B cell (primary cell): Measurements from ENCODE around the gene TFCP2L1. TPM values are rescaled to one million over a fixed set of nuclear protein-coding genes. Genes with fewer than 3 reads are reported as not detected.

Experiments
- ATAC-seq: fragments of 200-7000 bp; cut with Tn5 transposase; one replicate; pipeline ENCODE4 v1.10.0; 2021; ENCODE audit warnings: low read depth, mild to moderate bottlenecking, moderate number of reproducible peaks, moderate library complexity
- CTCF ChIA-PET: fragments of 350-600 bp; sonication (Branson Sonifier 250); formaldehyde crosslinking; loops from one replicate; lab custom pipeline; 2021; ENCODE audit warnings: antibody characterized with exemption, inconsistent platforms; lab: Charles Lee
- POLR2A ChIA-PET: fragments of 350-600 bp; sonication (Branson Sonifier 250); formaldehyde crosslinking; loops from one replicate; lab custom pipeline; 2021; ENCODE audit warnings: antibody characterized with exemption; lab: Charles Lee
- DNase-seq: peaks from one replicate; pipeline ENCODE4 v3.0.0; 2013
- H2AFZ ChIP-seq: 2 replicates; pipeline ENCODE4 v1.6.1; 2012; ENCODE audit warnings: mild to moderate bottlenecking, low read depth, low read length; ENCODE audit not compliant: insufficient read depth, poor library complexity, severe bottlenecking
- H3K27ac ChIP-seq, 2 donors: 1 replicate in 1 of 2; 2 replicates in 1 of 2; pipeline ENCODE4 v1.5.1; 2012 to 2013; ENCODE audit warnings: low read length in 2 of 2, mild to moderate bottlenecking in 2 of 2, moderate library complexity in 1 of 2
- H3K27me3 ChIP-seq, 4 experiments: fragments of 200-600 bp in 1 of 4; sonication (generic) in 1 of 4; replicated peaks in 1 of 4; 1 replicate in 2 of 4; 2 replicates in 2 of 4; pipeline versions ENCODE4 v1.6.1 to v1.7.0; 2013 to 2016; ENCODE audit warnings: low read length in 3 of 4, mild to moderate bottlenecking in 2 of 4, mixed read lengths in 1 of 4, moderate library complexity in 1 of 4; ENCODE audit not compliant: insufficient read depth in 4 of 4, control insufficient read depth in 3 of 4; ENCODE audit errors: control extremely low read depth in 1 of 4
- H3K36me3 ChIP-seq, 2 experiments: replicated peaks in 1 of 2; 1 replicate in 1 of 2; 2 replicates in 1 of 2; pipeline versions ENCODE4 v1.6.1 to v1.7.1; 2013; ENCODE audit warnings: low read length in 1 of 2; ENCODE audit not compliant: insufficient read depth in 2 of 2, control insufficient read depth in 1 of 2; ENCODE audit errors: control extremely low read depth in 1 of 2, extremely low read depth in 1 of 2
- H3K4me1 ChIP-seq, 2 donors: fragments of 200-600 bp in 1 of 2; sonication (generic) in 1 of 2; 1 replicate in 1 of 2; 2 replicates in 1 of 2; pipeline versions ENCODE4 v1.5.1 to v1.6.1; 2013 to 2017; ENCODE audit warnings: low read length in 2 of 2; ENCODE audit not compliant: control insufficient read depth in 2 of 2, insufficient read depth in 2 of 2
- H3K4me2 ChIP-seq: replicated peaks from 2 replicates; pipeline ENCODE3; 2012; ENCODE audit warnings: mild to moderate bottlenecking, low read depth, low read length; ENCODE audit not compliant: poor library complexity, severe bottlenecking
- H3K4me3 ChIP-seq, 5 experiments: fragments of 200-600 bp in 1 of 5; sonication (generic) in 1 of 5; 1 replicate in 3 of 5; 2 replicates in 2 of 5; pipeline versions ENCODE4 v1.5.1 to v1.7.0; 2011 to 2016; ENCODE audit warnings: low read length in 4 of 5, mild to moderate bottlenecking in 4 of 5, low read depth in 2 of 5, control low read depth in 1 of 5, moderate library complexity in 1 of 5; ENCODE audit not compliant: insufficient read depth in 1 of 5; ENCODE audit errors: control extremely low read depth in 1 of 5, extremely low read depth in 1 of 5
- H3K79me2 ChIP-seq: fragments of 200-600 bp; sonication (generic); one replicate; pipeline ENCODE4 v1.6.0; 2016; ENCODE audit warnings: low read length; ENCODE audit not compliant: control insufficient read depth, insufficient read depth
- H3K9ac ChIP-seq: fragments of 200-600 bp; sonication (generic); 2 replicates; pipeline ENCODE4 v1.6.1; 2017; ENCODE audit warnings: mild to moderate bottlenecking, low read length, moderate library complexity
- H3K9me3 ChIP-seq, 3 donors: one replicate each; pipeline versions ENCODE4 v1.6.1 to v1.7.1; 2013; ENCODE audit warnings: low read length in 2 of 3; ENCODE audit not compliant: control insufficient read depth in 2 of 3, insufficient read depth in 1 of 3; ENCODE audit errors: control extremely low read depth in 1 of 3
- H4K20me1 ChIP-seq: 2 replicates; pipeline ENCODE4 v1.6.0; 2012; ENCODE audit warnings: mild to moderate bottlenecking, low read length; ENCODE audit not compliant: insufficient read depth, control insufficient read depth, poor library complexity, severe bottlenecking
- H3K27ac Mint-ChIP-seq: one replicate; pipeline ENCODE4 v1.8.0; 2021; ENCODE audit warnings: mixed read lengths
- H3K27me3 Mint-ChIP-seq: one replicate; pipeline ENCODE4 v1.8.0; 2021; ENCODE audit warnings: mixed read lengths
- H3K4me1 Mint-ChIP-seq: one replicate; pipeline ENCODE4 v1.8.0; 2021; ENCODE audit warnings: mixed read lengths
- H3K4me3 Mint-ChIP-seq: one replicate; pipeline ENCODE4 v1.8.0; 2021; ENCODE audit warnings: mixed read lengths
- H3K9me3 Mint-ChIP-seq: one replicate; pipeline ENCODE4 v1.8.0; 2022; ENCODE audit warnings: mixed read lengths; ENCODE audit not compliant: insufficient read depth
- EZH2 ChIP-seq: IDR thresholded peaks from 2 replicates; pipeline ENCODE4 v1.6.1; 2012; ENCODE audit warnings: borderline replicate concordance, low read depth, mild to moderate bottlenecking, moderate library complexity, low read length; ENCODE audit not compliant: insufficient read depth, poor library complexity, severe bottlenecking
- WGBS: methylation state at CpG from one replicate; pipeline ENCODE4 v1.1.5; 2013; ENCODE audit warnings: missing lambda C conversion rate; ENCODE audit not compliant: insufficient coverage; 5-methylcytosine and 5-hydroxymethylcytosine counted together
- intact Hi-C: fragments of 100-400 bp; cut with micrococcal nuclease; formaldehyde crosslinking; loops from one replicate; pipeline ENCODE4 v1.10.0; 2022
- polyA plus RNA-seq: library from polyadenylated mRNA; depleted of rRNA; stranded (reverse); fragments of >200 nt; gene quantifications from 2 replicates; pipeline ENCODE4 v1.2.3, GENCODE V29; 2012
- total RNA-seq, 2 donors: library from RNA; stranded (reverse); fragments of 120-200 nt in 1 of 2; gene quantifications; 1 replicate in 1 of 2; 2 replicates in 1 of 2; pipeline versions ENCODE4 v1.2.3 to v1.2.4, GENCODE V29; 2013 to 2022
- TF ChIP-seq, protein P1 (sequence below): fragments of 200-600 bp; IDR thresholded peaks from one replicate; pipeline ENCODE4 v1.8.0; 2022; ENCODE audit warnings: antibody characterized with exemption, mild to moderate bottlenecking

TFCP2L1 gene
- total and polyA plus RNA-seq, 2 donors (not counting 1 experiment from before 2014, with no cell fraction given), result 0.03 TPM; not detected in 1

DNA sequence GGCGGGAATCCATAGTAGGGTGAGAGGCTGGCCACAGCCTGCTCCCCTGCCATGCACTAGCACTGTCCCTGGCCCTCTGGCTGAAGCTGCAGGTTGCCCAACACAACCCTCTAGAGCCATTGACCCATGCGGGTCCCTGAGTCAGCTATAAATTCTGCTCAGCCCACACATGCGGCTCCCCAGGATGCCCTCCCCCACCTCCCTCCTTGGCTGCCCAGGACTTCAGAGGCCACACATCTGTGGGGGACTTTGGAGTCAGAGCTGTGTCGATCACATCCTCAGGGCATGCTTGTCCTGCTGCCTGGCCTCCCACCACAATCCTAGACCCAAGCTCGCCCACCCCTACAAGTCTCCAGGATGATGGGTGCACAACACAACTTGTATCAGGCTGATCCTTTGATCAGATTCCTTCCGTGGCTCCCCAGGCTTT lies 97.0 kb downstream of the TFCP2L1 start:
- H4K20me1 ChIP-seq, result no peaks in the 10 kb centered on the region
- POLR2A ChIA-PET, result no interaction called here
- 55% methylated on average over 6 of the region's 6 CpGs for WGBS
- no peaks in the 10 kb centered on the region for H3K27me3 ChIP-seq
- no peak overlapping the region for H3K4me2 ChIP-seq
- no peak overlapping the region for H3K9ac ChIP-seq
- H3K4me3 ChIP-seq, result no peak overlapping the region
- H3K36me3 ChIP-seq, result no peaks in the 10 kb centered on the region
- intact Hi-C loops, result no loop called here
- no peak for DNase-seq
- H3K79me2 ChIP-seq, result no peaks in the 10 kb centered on the region
- ATAC-seq, result no peak
- CTCF ChIA-PET, result no interaction called here
- no peak overlapping the region for H3K4me3 Mint-ChIP-seq
- no peak overlapping the region for H2AFZ ChIP-seq
- H3K27ac Mint-ChIP-seq, result no peak overlapping the region
- TF ChIP-seq EZH2, result no peak
- TF ChIP-seq, protein P1, sequence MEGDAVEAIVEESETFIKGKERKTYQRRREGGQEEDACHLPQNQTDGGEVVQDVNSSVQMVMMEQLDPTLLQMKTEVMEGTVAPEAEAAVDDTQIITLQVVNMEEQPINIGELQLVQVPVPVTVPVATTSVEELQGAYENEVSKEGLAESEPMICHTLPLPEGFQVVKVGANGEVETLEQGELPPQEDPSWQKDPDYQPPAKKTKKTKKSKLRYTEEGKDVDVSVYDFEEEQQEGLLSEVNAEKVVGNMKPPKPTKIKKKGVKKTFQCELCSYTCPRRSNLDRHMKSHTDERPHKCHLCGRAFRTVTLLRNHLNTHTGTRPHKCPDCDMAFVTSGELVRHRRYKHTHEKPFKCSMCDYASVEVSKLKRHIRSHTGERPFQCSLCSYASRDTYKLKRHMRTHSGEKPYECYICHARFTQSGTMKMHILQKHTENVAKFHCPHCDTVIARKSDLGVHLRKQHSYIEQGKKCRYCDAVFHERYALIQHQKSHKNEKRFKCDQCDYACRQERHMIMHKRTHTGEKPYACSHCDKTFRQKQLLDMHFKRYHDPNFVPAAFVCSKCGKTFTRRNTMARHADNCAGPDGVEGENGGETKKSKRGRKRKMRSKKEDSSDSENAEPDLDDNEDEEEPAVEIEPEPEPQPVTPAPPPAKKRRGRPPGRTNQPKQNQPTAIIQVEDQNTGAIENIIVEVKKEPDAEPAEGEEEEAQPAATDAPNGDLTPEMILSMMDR, result no peak
- no peaks in the 10 kb centered on the region for H3K9me3 Mint-ChIP-seq
- H3K4me1 ChIP-seq, result no peaks in the 10 kb centered on the region
- H3K4me1 Mint-ChIP-seq, result no peaks in the 10 kb centered on the region
- no peak overlapping the region for H3K27ac ChIP-seq
- H3K27me3 Mint-ChIP-seq, result peaks cover 6% of the 10 kb centered on the region
- no peaks in the 10 kb centered on the region for H3K9me3 ChIP-seq

DNA sequence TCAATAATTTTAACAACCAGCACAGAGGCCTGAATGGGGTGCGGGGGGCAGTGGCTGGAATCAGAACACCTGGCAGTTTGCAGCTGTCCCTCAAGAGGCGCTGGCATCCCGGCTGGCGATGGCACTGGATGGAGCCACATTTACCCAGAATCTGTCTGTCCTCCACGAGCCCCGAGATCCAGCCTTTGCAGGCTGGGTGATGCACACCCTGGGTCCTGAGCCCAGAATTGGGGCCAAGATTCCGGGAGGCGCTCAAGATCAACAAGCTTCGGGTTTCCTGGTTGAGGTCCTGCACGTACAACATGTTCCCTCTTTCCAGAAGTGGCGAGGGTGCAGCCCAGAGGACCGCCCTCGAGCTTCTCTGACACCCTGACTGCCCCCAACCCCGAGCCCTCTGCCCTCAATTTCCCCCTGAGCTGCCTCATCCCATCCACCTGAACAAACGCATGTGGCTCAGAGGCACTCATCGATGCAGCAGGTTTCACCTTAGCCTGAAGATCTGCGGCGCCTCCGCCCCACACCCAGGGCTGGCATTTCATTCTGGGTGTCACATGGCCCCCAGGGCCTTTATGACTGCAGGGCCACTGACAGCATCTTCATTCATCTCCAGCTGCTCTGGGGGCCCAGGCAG lies 97.5 kb downstream of the TFCP2L1 start:
- ChIA-PET CTCF (no interaction called here), POLR2A (no interaction called here)
- intact Hi-C loops, result no loop called here
- Histone ChIP-seq H3K4me3 (no peak overlapping the region), H3K9ac (no peak overlapping the region), H3K4me2 (no peak overlapping the region), H3K4me1 (no peaks in the 10 kb centered on the region), H3K27ac (no peak overlapping the region), H2AFZ (no peak overlapping the region), H3K9me3 (no peaks in the 10 kb centered on the region), H4K20me1 (no peaks in the 10 kb centered on the region), H3K79me2 (no peaks in the 10 kb centered on the region), H3K36me3 (no peaks in the 10 kb centered on the region), H3K27me3 (no peaks in the 10 kb centered on the region)
- Mint-ChIP-seq H3K4me1 (no peaks in the 10 kb centered on the region), H3K4me3 (no peak overlapping the region), H3K27ac (no peak overlapping the region), H3K27me3 (peaks cover 6% of the 10 kb centered on the region), H3K9me3 (no peaks in the 10 kb centered on the region)
- TF ChIP-seq, protein P1, result no peak
- no peak for TF ChIP-seq EZH2
- WGBS, result 89% methylated on average over 19 of the region's 19 CpGs
- ATAC-seq (no peak), DNase-seq (no peak)
